Fibroblast of the aortic adventitia (primary cell): Measurements from ENCODE around the gene AKR1B15. TPM values are rescaled to one million over a fixed set of nuclear protein-coding genes. Genes with fewer than 3 reads are reported as not detected.

ENCODE experiments used
- DNase-seq: peaks from one replicate; pipeline ENCODE4 v3.0.0-alpha.2; 2010; ENCODE audit warnings: low read depth
- H3K4me3 ChIP-seq: 2 replicates; pipeline ENCODE4 v1.5.1; 2011; ENCODE audit warnings: low read depth, mild to moderate bottlenecking, control low read depth, low read length, moderate library complexity
- total RNA-seq: library from RNA; depleted of rRNA; stranded (reverse); fragments of >200 nt; gene quantifications from 2 replicates; pipeline ENCODE4 v1.2.3, GENCODE V29; 2012; ENCODE audit warnings: low replicate concordance
- TF ChIP-seq, protein P1 (sequence below): IDR thresholded peaks from 2 replicates; pipeline ENCODE4 v1.5.1; 2011; ENCODE audit warnings: mild to moderate bottlenecking, low read length, control low read depth, inconsistent platforms; ENCODE audit not compliant: insufficient read depth

AKR1B15 gene
- total RNA-seq, 1 donor = not detected

- TF ChIP-seq, protein P1, sequence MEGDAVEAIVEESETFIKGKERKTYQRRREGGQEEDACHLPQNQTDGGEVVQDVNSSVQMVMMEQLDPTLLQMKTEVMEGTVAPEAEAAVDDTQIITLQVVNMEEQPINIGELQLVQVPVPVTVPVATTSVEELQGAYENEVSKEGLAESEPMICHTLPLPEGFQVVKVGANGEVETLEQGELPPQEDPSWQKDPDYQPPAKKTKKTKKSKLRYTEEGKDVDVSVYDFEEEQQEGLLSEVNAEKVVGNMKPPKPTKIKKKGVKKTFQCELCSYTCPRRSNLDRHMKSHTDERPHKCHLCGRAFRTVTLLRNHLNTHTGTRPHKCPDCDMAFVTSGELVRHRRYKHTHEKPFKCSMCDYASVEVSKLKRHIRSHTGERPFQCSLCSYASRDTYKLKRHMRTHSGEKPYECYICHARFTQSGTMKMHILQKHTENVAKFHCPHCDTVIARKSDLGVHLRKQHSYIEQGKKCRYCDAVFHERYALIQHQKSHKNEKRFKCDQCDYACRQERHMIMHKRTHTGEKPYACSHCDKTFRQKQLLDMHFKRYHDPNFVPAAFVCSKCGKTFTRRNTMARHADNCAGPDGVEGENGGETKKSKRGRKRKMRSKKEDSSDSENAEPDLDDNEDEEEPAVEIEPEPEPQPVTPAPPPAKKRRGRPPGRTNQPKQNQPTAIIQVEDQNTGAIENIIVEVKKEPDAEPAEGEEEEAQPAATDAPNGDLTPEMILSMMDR = no peak
- H3K4me3 ChIP-seq = no peak overlapping the region
- peak; percentile 100 for DNase-seq
These were observed 64.9 kb downstream of the AKR1B15 start for GRCh38 chr7:134613623-134614347.

- no peak for DNase-seq
- no peak overlapping the region for H3K4me3 ChIP-seq
- TF ChIP-seq, protein P1 = no peak
These were observed 67.7 kb downstream of the AKR1B15 start for GRCh38 chr7:134616611-134617010.

DNA sequence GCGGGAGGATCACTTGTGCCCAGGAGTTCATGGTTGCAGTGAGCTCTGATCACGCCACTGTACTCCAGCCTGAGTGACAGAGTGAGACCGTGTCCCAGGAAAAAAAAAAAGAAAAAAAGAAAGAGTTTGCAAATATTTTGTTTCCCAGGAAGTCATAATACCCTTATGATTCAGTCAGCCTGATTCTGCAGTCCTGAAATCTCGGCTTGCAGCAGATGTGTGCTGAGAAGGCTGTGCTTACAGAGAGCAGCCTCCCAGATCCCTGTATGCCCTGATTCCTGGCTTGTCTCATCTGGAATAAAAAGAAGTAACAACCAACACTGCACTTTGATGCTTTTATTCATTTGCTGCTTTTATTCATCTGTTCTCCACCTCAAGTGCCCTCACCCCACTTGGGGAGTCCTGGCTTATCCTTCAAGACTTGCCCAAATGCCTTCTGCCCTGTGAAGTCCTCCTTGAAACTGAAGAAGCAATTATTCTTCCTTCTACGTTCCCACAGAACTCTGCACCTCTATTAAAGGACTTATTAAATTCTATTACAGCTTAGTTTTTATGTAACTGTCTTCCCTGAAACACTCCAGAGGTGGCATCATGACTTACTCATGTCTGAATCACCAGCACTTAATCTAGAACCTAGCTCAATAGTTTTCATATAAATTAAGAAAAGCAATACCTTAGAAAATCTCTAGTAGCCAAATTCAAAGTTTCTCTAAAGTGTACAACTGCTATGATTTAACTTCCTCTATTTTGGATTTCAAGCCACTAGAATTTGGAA is 70.0 kb downstream of the AKR1B15 start:
- TF ChIP-seq, protein P1 = no peak
- H3K4me3 ChIP-seq = no peak overlapping the region
- peak; percentile 69 for DNase-seq

DNA sequence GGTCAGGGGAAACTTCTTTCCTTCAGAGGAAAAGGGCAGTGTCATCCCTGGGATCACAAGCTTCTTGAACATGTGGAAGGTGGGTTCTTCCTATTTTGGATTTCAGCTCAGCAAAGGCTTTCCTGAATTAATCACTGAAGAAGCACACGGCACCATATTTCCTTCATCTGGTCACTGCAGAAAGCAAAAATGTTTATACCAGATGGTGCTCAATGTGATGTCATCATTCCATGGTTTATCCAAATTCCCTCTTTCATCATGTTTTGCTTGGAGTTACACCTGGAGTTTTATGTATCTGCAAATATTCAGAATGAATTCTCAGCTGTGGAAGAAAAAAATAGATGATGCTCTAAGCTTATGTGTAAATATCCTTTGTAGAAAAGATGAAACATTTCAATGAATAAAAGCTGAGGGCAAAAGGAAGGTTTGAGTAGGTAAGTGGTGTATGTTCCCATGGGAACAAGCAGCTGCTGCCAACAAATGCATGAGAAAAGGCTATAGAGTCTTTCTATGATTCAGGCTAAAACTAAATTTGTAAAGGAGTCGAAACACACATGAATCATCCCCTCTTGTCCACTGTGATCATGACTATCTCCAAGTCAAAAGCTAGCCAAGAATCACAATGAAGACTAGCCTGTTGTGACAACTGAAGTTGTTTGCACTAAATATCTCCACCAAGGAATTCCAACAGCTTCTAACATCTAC is 70.9 kb downstream of the AKR1B15 start:
- DNase-seq = peak; percentile 91
- TF ChIP-seq, protein P1 = no peak
- no peak overlapping the region for H3K4me3 ChIP-seq

DNA sequence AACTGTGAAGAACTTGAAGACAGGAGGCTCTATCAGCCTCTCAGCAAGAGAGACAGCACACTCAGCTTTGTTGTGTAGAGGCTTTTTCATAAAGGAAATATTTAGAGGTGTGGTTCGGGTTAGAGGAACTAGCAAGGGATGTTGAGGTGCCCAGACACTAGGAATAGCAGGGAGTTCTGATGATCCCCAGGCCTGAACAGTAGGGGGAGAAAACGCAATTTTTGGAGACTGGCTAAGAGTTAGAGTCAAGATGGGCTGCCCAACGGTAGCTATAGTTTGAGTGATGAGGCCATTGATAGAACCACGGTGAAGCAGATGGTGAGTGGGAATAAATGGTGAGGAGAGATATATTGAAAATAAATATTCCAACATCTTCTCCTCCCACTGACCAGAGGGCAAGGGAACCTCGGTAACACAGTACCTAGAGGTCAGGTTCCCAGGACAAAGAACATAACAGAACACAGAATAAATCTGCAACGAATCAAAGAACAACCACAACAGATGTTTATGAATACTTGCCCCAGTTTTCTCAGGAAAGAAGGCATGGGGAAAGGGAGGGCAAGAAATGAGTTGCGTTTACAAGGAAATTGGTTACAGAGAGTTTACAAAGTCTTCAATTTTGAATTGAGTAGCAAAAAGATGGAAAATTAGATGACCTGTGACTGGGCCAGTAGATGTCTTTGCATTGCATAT is 73.5 kb downstream of the AKR1B15 start:
- DNase-seq = no peak
- no peak overlapping the region for H3K4me3 ChIP-seq
- TF ChIP-seq, protein P1 = no peak

- no peak for DNase-seq
- TF ChIP-seq, protein P1 = no peak
- H3K4me3 ChIP-seq = no peak overlapping the region
These were observed 74.3 kb downstream of the AKR1B15 start for GRCh38 chr7:134623193-134623592.
